Measurements from ENCODE around the gene DTYMK.

Gene DTYMK

DNA sequence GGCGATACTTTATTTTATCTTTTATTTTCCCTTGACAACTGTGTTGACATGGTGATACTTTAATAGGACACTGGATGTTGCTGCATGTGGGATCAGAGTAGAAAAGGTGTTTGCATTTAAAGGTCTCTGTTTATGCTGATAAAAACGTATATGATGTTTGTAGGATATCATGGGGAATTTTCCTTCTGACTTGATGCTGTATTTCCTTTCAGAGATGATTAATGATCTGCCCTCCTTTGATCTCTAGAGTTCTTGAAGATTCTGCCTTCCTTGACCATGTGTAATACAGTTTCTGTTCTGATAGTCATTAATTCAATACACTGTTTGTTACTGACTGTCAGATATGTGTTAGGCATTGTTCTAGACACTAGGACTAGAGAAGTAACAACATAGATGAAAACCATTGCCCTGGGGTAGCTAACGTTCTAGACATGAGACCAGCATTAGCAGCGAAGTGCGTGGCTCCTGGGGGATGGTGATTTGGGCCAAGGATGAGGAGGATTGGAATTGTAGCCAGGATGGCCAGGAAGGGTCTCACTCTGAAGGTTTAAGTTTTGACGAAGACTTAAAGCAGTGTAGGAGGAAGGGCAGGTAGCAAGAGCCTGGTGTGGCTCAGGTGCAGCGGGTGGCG, 46.3 kb downstream of the DTYMK start:
- no peak overlapping the region for H3K18ac ChIP-seq (ENCODE audit: low read length)
- no peak overlapping the region for H2BK5ac ChIP-seq (ENCODE audit: low read length)
- WGBS (ENCODE audit: extremely low coverage, insufficient coverage, low lambda C conversion rate): no CpG with 5 or more reads among the region's 8 CpGs

DNA sequence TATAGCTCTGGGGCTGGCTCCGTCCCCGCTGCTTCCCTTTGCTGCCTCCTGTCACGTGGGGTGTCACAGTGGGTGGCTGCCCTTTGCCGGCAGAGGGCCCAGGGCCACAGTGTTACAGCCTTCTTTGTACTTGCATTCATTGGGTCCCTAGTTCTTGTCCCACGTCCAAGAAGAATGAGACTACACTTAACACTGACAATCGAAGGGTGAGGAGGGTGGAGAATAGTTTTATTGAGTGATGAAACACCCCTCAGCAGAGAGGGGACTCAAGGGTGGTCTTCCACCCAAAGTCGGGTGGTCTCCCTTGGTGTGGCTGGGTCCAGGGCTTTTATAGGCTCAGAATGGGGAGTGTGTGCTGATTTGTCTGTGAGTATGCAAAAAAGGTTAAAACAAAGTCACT, 47.2 kb downstream of the DTYMK start:
- no CpG with 5 or more reads among the region's 7 CpGs for WGBS (ENCODE audit: extremely low coverage, insufficient coverage, low lambda C conversion rate)
- no peak overlapping the region for H3K27ac ChIP-seq (ENCODE audit: low read depth, low read length)
- H3K4ac ChIP-seq (ENCODE audit: low read depth, low read length): no peak overlapping the region
- H3K79me1 ChIP-seq (ENCODE audit: low read length): peaks cover 24% of the 10 kb centered on the region
- H3K4me1 ChIP-seq (ENCODE audit: control insufficient read depth, low read depth, low read length): no peaks in the 10 kb centered on the region
- no peak overlapping the region for H2BK120ac ChIP-seq (ENCODE audit: low read depth, low read length)
- no peak overlapping the region for H2AK5ac ChIP-seq (ENCODE audit: low read length)
- H3K18ac ChIP-seq (ENCODE audit: low read length): no peak overlapping the region
- H2BK5ac ChIP-seq (ENCODE audit: low read length): no peak overlapping the region
- no peak overlapping the region for H3K23ac ChIP-seq (ENCODE audit: low read length)
- H3K79me2 ChIP-seq (ENCODE audit: control insufficient read depth, insufficient read depth, low read length): peaks cover 67% of the 10 kb centered on the region
- H2BK15ac ChIP-seq (replicated peaks; ENCODE audit: low read depth): no peak overlapping the region
- H3K36me3 ChIP-seq (ENCODE audit: control insufficient read depth, insufficient read depth, low read length): no peaks in the 10 kb centered on the region
- no peak overlapping the region for H3K4me2 ChIP-seq (ENCODE audit: low read length)
- H3K27me3 ChIP-seq (ENCODE audit: insufficient read depth, low read length, poor library complexity): no peaks in the 10 kb centered on the region
- H4K8ac ChIP-seq (ENCODE audit: low read depth, low read length): no peak overlapping the region
- peak; percentile 27 for DNase-seq
- no peak overlapping the region for H3K56ac ChIP-seq (ENCODE audit: low read length)
- H4K5ac ChIP-seq (ENCODE audit: low read length): no peak overlapping the region
- no peak overlapping the region for H3K4me3 ChIP-seq (ENCODE audit: low read length)
- no peak overlapping the region for H3K9ac ChIP-seq (ENCODE audit: low read length)

More for the DNA sequence above, 46.3 kb downstream of the DTYMK start:
- no peak overlapping the region for H4K5ac ChIP-seq (ENCODE audit: low read length)
- no peak for DNase-seq
- H2BK15ac ChIP-seq (replicated peaks; ENCODE audit: low read depth): no peak overlapping the region
- H3K9ac ChIP-seq (ENCODE audit: low read length): no peak overlapping the region
- no peak overlapping the region for H3K4me3 ChIP-seq (ENCODE audit: low read length)
- H2AK5ac ChIP-seq (ENCODE audit: low read length): no peak overlapping the region
- no peak overlapping the region for H4K8ac ChIP-seq (ENCODE audit: low read depth, low read length)
- peaks cover 66% of the 10 kb centered on the region for H3K79me2 ChIP-seq (ENCODE audit: control insufficient read depth, insufficient read depth, low read length)
- H3K27ac ChIP-seq (ENCODE audit: low read depth, low read length): no peak overlapping the region
- H3K23ac ChIP-seq (ENCODE audit: low read length): no peak overlapping the region
- H3K79me1 ChIP-seq (ENCODE audit: low read length): peaks cover 20% of the 10 kb centered on the region
- H3K27me3 ChIP-seq (ENCODE audit: insufficient read depth, low read length, poor library complexity): no peaks in the 10 kb centered on the region
- H3K4ac ChIP-seq (ENCODE audit: low read depth, low read length): no peak overlapping the region
- no peak overlapping the region for H3K4me2 ChIP-seq (ENCODE audit: low read length)
- no peaks in the 10 kb centered on the region for H3K36me3 ChIP-seq (ENCODE audit: control insufficient read depth, insufficient read depth, low read length)
- H3K4me1 ChIP-seq (ENCODE audit: control insufficient read depth, low read depth, low read length): no peaks in the 10 kb centered on the region
- no peak overlapping the region for H3K56ac ChIP-seq (ENCODE audit: low read length)
- no peak overlapping the region for H2BK120ac ChIP-seq (ENCODE audit: low read depth, low read length)

DNA sequence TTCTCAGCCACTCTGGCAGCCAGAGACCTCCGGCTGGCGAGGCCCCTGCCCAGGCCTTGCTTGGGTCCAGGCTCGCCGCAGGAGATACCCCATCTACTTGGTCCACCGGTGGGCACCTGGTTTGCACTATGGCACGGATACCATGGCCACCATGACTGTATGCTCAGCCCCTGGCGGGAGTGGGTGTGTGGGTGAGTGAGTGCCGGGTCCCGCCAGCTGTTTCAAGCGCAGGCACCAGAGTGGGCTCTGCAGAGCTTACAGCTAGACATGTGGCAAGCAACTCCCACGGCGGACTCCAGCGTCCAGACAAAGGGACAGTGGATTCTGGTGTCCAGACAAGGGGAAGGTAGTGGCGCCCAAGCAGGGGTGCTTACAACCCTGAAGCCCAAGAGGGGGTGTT, 47.7 kb downstream of the DTYMK start:
- no peaks in the 10 kb centered on the region for H3K4me1 ChIP-seq (ENCODE audit: control insufficient read depth, low read depth, low read length)
- no peaks in the 10 kb centered on the region for H3K27me3 ChIP-seq (ENCODE audit: insufficient read depth, low read length, poor library complexity)
- no peak overlapping the region for H3K27ac ChIP-seq (ENCODE audit: low read depth, low read length)
- H3K4me2 ChIP-seq (ENCODE audit: low read length): no peak overlapping the region
- no peak overlapping the region for H2AK5ac ChIP-seq (ENCODE audit: low read length)
- no peak overlapping the region for H4K8ac ChIP-seq (ENCODE audit: low read depth, low read length)
- no peak overlapping the region for H3K56ac ChIP-seq (ENCODE audit: low read length)
- no peak overlapping the region for H3K18ac ChIP-seq (ENCODE audit: low read length)
- no peak overlapping the region for H3K9ac ChIP-seq (ENCODE audit: low read length)
- no peak overlapping the region for H2BK5ac ChIP-seq (ENCODE audit: low read length)
- peaks cover 66% of the 10 kb centered on the region for H3K79me2 ChIP-seq (ENCODE audit: control insufficient read depth, insufficient read depth, low read length)
- no peak overlapping the region for H3K23ac ChIP-seq (ENCODE audit: low read length)
- no peak overlapping the region for H3K4ac ChIP-seq (ENCODE audit: low read depth, low read length)
- no peak overlapping the region for H2BK120ac ChIP-seq (ENCODE audit: low read depth, low read length)
- H3K79me1 ChIP-seq (ENCODE audit: low read length): peaks cover 27% of the 10 kb centered on the region
- H3K4me3 ChIP-seq (ENCODE audit: low read length): no peak overlapping the region
- H4K5ac ChIP-seq (ENCODE audit: low read length): no peak overlapping the region
- no CpG with 5 or more reads among the region's 14 CpGs for WGBS (ENCODE audit: extremely low coverage, insufficient coverage, low lambda C conversion rate)
- no peaks in the 10 kb centered on the region for H3K36me3 ChIP-seq (ENCODE audit: control insufficient read depth, insufficient read depth, low read length)
- no peak for DNase-seq
- no peak overlapping the region for H2BK15ac ChIP-seq (replicated peaks; ENCODE audit: low read depth)

DNA sequence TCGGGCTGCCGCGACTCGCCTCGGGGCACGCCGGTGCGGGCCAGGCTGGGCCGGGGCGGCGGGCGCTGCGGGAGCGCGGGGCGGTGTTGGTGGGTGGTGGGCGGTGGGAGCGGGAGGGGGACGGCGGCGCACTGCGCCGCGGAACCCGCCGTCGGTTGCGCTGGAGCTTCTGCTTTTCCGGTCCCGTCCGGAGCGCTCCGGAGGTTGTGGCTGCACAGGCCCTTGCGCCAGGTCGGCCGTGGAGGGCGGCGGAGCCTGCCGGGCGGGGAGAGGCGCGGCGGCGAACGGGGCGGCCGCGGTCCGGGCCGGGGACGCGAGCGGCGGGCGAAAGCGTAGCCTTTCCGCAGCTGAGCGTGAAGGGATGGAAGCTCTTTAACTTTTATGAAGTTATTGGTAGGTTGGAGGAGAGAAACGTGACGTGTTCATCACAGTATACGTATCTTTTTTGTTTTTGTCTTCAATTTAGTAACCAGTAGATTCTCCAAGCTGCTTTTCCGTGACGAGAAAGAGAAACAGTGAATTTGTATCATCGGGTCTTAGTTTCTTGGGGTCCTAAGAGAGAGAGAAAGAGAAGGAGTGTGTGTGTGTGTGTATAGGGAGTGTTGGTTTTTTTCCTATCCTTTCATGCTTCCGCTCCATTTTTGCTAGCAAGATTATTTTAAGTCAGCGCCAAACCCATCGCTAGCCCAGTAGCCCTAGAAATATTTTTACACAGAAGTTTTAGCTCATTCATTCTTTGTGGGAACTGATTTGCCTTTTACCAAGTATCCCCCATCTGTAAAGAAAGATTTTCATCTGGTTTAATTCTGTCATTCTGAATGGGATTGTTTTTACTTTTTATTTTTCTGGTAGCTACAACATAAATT, 48.6 kb downstream of the DTYMK start:
- peak overlapping the region; percentile 26 for H3K4ac ChIP-seq (ENCODE audit: low read depth, low read length)
- H3K27me3 ChIP-seq (ENCODE audit: insufficient read depth, low read length, poor library complexity): no peaks in the 10 kb centered on the region
- no peak overlapping the region for H2BK15ac ChIP-seq (replicated peaks; ENCODE audit: low read depth)
- H2AK5ac ChIP-seq (ENCODE audit: low read length): no peak overlapping the region
- H3K18ac ChIP-seq (ENCODE audit: low read length): peak overlapping the region; percentile 21
- peak overlapping the region; percentile 66 for H3K23ac ChIP-seq (ENCODE audit: low read length)
- peak overlapping the region; percentile 95 for H3K56ac ChIP-seq (ENCODE audit: low read length)
- no peaks in the 10 kb centered on the region for H3K4me1 ChIP-seq (ENCODE audit: control insufficient read depth, low read depth, low read length)
- H3K36me3 ChIP-seq (ENCODE audit: control insufficient read depth, insufficient read depth, low read length): peaks cover 1% of the 10 kb centered on the region
- peak overlapping the region; percentile 67 for H3K4me2 ChIP-seq (ENCODE audit: low read length)
- DNase-seq: no peak
- peak overlapping the region; percentile 82 for H3K27ac ChIP-seq (ENCODE audit: low read depth, low read length)
- H3K9ac ChIP-seq (ENCODE audit: low read length): peak overlapping the region; percentile 92
- no CpG with 5 or more reads among the region's 67 CpGs for WGBS (ENCODE audit: extremely low coverage, insufficient coverage, low lambda C conversion rate)
- H3K4me3 ChIP-seq (ENCODE audit: low read length): peak overlapping the region; percentile 86
- H4K8ac ChIP-seq (ENCODE audit: low read depth, low read length): no peak overlapping the region
- H3K79me2 ChIP-seq (ENCODE audit: control insufficient read depth, insufficient read depth, low read length): peaks cover 60% of the 10 kb centered on the region
- no peak overlapping the region for H2BK120ac ChIP-seq (ENCODE audit: low read depth, low read length)
- no peak overlapping the region for H4K5ac ChIP-seq (ENCODE audit: low read length)
- H3K79me1 ChIP-seq (ENCODE audit: low read length): peaks cover 28% of the 10 kb centered on the region
- no peak overlapping the region for H2BK5ac ChIP-seq (ENCODE audit: low read length)

DNA sequence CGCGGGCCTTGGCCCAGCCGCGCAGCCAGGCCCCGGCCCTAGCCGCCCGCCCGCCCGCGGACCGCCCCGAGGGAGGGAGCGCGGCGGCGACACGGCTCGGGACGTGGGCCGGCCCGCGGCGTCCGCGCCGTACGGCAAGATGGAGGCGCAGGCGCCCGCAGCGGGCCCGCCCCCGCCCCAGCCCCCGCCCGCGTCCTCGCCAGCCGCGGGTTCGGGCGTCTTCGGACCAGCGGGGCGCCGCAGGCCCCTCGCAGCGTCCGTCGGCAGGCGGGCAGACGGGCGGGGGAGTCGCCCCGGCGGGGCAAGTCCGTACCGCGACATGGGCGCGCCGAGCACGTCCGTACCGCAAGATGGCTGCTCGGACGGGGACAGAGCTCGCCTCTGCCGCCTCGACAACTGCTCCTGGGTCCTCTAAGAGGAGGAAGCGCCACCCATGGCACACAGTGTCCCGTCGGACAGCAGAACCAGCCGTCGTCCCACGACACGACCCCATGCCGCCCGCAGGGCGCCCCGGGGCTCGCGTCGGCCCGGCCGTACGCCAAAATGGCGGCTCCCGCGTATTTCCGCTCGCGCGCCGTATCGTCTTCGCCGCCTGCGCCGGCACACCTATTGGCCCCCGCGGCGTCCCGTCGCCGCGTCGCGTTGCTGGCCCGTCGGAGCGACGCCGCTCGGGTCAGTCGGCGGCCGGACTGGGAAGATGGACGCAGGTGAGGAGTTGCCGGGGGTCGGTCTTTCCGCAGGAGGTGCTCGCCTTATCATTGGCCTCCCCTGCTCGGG, 49.4 kb downstream of the DTYMK start, which contains the start of the genes ATG4B and THAP4:
Gene ATG4B, plus strand, starts transcription at position 676 of the 777 bp plus-strand sequence. Its CDS starts 22 bp downstream, at position 698.
Gene THAP4, minus strand, starts transcription at position 141 of the 777 bp plus-strand sequence. CDS start 141 bp downstream, outside the sequence.
- Histone ChIP-seq H3K23ac (ENCODE audit: low read length) (peak within 1 kb of the TSS; percentile 66), H3K4me3 (ENCODE audit: low read length) (peak within 1 kb of the TSS; percentile 92), H4K5ac (ENCODE audit: low read length) (no peak within 1 kb of the TSS), H2AK5ac (ENCODE audit: low read length) (no peak within 1 kb of the TSS), H3K4me1 (ENCODE audit: control insufficient read depth, low read depth, low read length) (no peaks in the 10 kb centered on the region), H2BK5ac (ENCODE audit: low read length) (peak within 1 kb of the TSS; percentile 99), H2BK15ac (replicated peaks; ENCODE audit: low read depth) (no peak within 1 kb of the TSS), H3K79me1 (ENCODE audit: low read length) (peaks cover 31% of the 10 kb centered on the region), H3K79me2 (ENCODE audit: control insufficient read depth, insufficient read depth, low read length) (peaks cover 57% of the 10 kb centered on the region), H3K36me3 (ENCODE audit: control insufficient read depth, insufficient read depth, low read length) (peaks cover 6% of the 10 kb centered on the region), H3K56ac (ENCODE audit: low read length) (peak within 1 kb of the TSS; percentile 99), H3K27me3 (ENCODE audit: insufficient read depth, low read length, poor library complexity) (no peaks in the 10 kb centered on the region), H3K4me2 (ENCODE audit: low read length) (peak within 1 kb of the TSS; percentile 76), H3K4ac (ENCODE audit: low read depth, low read length) (peak within 1 kb of the TSS; percentile 81), H2BK120ac (ENCODE audit: low read depth, low read length) (peak within 1 kb of the TSS; percentile 56), H3K9ac (ENCODE audit: low read length) (peak within 1 kb of the TSS; percentile 93), H3K18ac (ENCODE audit: low read length) (peak within 1 kb of the TSS; percentile 75), H3K27ac (ENCODE audit: low read depth, low read length) (peak within 1 kb of the TSS; percentile 96), H4K8ac (ENCODE audit: low read depth, low read length) (peak within 1 kb of the TSS; percentile 87)
- DNase-seq: peak; percentile 90
- WGBS (ENCODE audit: extremely low coverage, insufficient coverage, low lambda C conversion rate): no CpG with 5 or more reads among the region's 123 CpGs

Measured in mesendoderm (in vitro differentiated cells).